Stimulated activated CD8-positive, alpha-beta memory T cell treated with anti-CD3 and anti-CD28 coated beads, Interleukin-4, amount 100 ng/mL, for 4 hours (primary cell): ENCODE measurements around the gene AGAP1.

Experiments used
- DNase-seq, 2 donors: peaks; one replicate each; pipeline ENCODE4 v3.0.0-alpha.2; 2020; ENCODE audit warnings: low read depth in 2 of 2, low spot score in 1 of 2

AGAP1 gene

GRCh38 chr2:235659767-235660322 lies 166.0 kb downstream of the AGAP1 start:
- DNase-seq = no peak

GRCh38 chr2:235660484-235661082 lies 166.7 kb downstream of the AGAP1 start:
- DNase-seq = no peak

GRCh38 chr2:235661167-235661937 lies 167.5 kb downstream of the AGAP1 start:
- no peak for DNase-seq

- DNase-seq = no peak
These were observed 168.1 kb downstream of the AGAP1 start for GRCh38 chr2:235661952-235662351.

GRCh38 chr2:235663875-235664274 lies 170.0 kb downstream of the AGAP1 start:
- DNase-seq = no peak

GRCh38 chr2:235665661-235666212 lies 171.9 kb downstream of the AGAP1 start:
- no peak for DNase-seq

GRCh38 chr2:235666213-235666781 lies 172.5 kb downstream of the AGAP1 start:
- no peak for DNase-seq

GRCh38 chr2:235668782-235669181 lies 174.9 kb downstream of the AGAP1 start:
- DNase-seq = no peak

- DNase-seq = no peak
These were observed 175.5 kb downstream of the AGAP1 start for GRCh38 chr2:235669269-235669831.

- DNase-seq = no peak
These were observed 176.4 kb downstream of the AGAP1 start for GRCh38 chr2:235669983-235670962.

GRCh38 chr2:235670974-235671787 lies 177.3 kb downstream of the AGAP1 start:
- DNase-seq = no peak

GRCh38 chr2:235672720-235673119 lies 178.9 kb downstream of the AGAP1 start:
- no peak for DNase-seq

- DNase-seq = no peak
These were observed 180.3 kb downstream of the AGAP1 start for GRCh38 chr2:235674146-235674545.

- no peak for DNase-seq
These were observed 181.0 kb downstream of the AGAP1 start for GRCh38 chr2:235674812-235675211.

GRCh38 chr2:235675678-235676535 lies 182.1 kb downstream of the AGAP1 start:
- DNase-seq = no peak

GRCh38 chr2:235676536-235676799 lies 182.6 kb downstream of the AGAP1 start:
- no peak for DNase-seq

- no peak for DNase-seq
These were observed 183.5 kb downstream of the AGAP1 start for GRCh38 chr2:235677276-235677788.

GRCh38 chr2:235677937-235678336 lies 184.1 kb downstream of the AGAP1 start:
- no peak for DNase-seq

GRCh38 chr2:235678712-235679111 lies 184.9 kb downstream of the AGAP1 start:
- DNase-seq = no peak
